Measurements from ENCODE around the gene PCGF5.
"Not testable (repeated sequence)": the region's sequence is repeated elsewhere in the genome, so short reads cannot be mapped to it uniquely, and the experiment has no call there.

- TF ChIP-seq, protein P1, sequence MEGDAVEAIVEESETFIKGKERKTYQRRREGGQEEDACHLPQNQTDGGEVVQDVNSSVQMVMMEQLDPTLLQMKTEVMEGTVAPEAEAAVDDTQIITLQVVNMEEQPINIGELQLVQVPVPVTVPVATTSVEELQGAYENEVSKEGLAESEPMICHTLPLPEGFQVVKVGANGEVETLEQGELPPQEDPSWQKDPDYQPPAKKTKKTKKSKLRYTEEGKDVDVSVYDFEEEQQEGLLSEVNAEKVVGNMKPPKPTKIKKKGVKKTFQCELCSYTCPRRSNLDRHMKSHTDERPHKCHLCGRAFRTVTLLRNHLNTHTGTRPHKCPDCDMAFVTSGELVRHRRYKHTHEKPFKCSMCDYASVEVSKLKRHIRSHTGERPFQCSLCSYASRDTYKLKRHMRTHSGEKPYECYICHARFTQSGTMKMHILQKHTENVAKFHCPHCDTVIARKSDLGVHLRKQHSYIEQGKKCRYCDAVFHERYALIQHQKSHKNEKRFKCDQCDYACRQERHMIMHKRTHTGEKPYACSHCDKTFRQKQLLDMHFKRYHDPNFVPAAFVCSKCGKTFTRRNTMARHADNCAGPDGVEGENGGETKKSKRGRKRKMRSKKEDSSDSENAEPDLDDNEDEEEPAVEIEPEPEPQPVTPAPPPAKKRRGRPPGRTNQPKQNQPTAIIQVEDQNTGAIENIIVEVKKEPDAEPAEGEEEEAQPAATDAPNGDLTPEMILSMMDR (IDR thresholded peaks at IDR 0.05; ENCODE audit: low read depth, low read length): not testable (repeated sequence)
- TF ChIP-seq EZH2phosphoT487 (IDR thresholded peaks at IDR 0.05; ENCODE audit: low read depth): not testable (repeated sequence)
Observed at GRCh38 chr10:91305979-91306378, 85.5 kb downstream of the PCGF5 start.

Data from OCI-LY3 (cell line).